DOHH2 (cell line): ENCODE data around the gene PRDM16.

ENCODE experiments used
- H3F3A ChIP-seq: fragments of 200-600 bp; sonication (generic), shearing (Covaris generic); 2 replicates; pipeline ENCODE4 v1.6.0; 2016; ENCODE audit warnings: antibody characterized with exemption, mild to moderate bottlenecking; ENCODE audit not compliant: control insufficient read depth, insufficient read depth
- H3K27ac ChIP-seq: fragments of 200-600 bp; sonication (generic); 2 replicates; pipeline ENCODE4 v1.5.1; 2014; ENCODE audit warnings: low read depth, mild to moderate bottlenecking, low read length, moderate library complexity
- H3K27me3 ChIP-seq: fragments of 200-600 bp; sonication (generic); 2 replicates; pipeline ENCODE4 v1.6.1; 2014; ENCODE audit warnings: mild to moderate bottlenecking, low read length, mixed read lengths; ENCODE audit not compliant: control insufficient read depth
- H3K36me3 ChIP-seq: fragments of 200-600 bp; sonication (generic); 2 replicates; pipeline ENCODE4 v1.6.1; 2014; ENCODE audit warnings: mild to moderate bottlenecking, low read length, moderate library complexity, mixed read lengths; ENCODE audit not compliant: control insufficient read depth
- H3K4me1 ChIP-seq: fragments of 200-600 bp; sonication (generic); 2 replicates; pipeline ENCODE4 v1.6.1; 2014; ENCODE audit warnings: mild to moderate bottlenecking, low read length, mixed read lengths; ENCODE audit not compliant: control insufficient read depth
- H3K4me2 ChIP-seq: fragments of 200-600 bp; sonication (generic); 2 replicates; pipeline ENCODE4 v1.6.0; 2014; ENCODE audit warnings: mild to moderate bottlenecking, low read length, moderate library complexity
- H3K4me3 ChIP-seq: fragments of 200-600 bp; sonication (generic); 2 replicates; pipeline ENCODE4 v1.5.1; 2014; ENCODE audit warnings: mild to moderate bottlenecking, low read length, mixed read lengths
- H3K79me2 ChIP-seq: fragments of 200-600 bp; sonication (generic); 2 replicates; pipeline ENCODE4 v1.6.1; 2014; ENCODE audit warnings: mild to moderate bottlenecking, low read length, mixed read lengths; ENCODE audit not compliant: control insufficient read depth
- H3K9me2 ChIP-seq: fragments of 200-600 bp; sonication (generic); replicated peaks from 2 replicates; pipeline ENCODE4 v1.6.1; 2014; ENCODE audit warnings: mild to moderate bottlenecking, low read length, mixed read lengths; ENCODE audit not compliant: control insufficient read depth
- H3K9me3 ChIP-seq: fragments of 200-600 bp; sonication (generic); 2 replicates; pipeline ENCODE4 v1.6.1; 2014; ENCODE audit warnings: antibody characterized with exemption, low read length, mixed read lengths; ENCODE audit not compliant: control insufficient read depth, insufficient read depth
- H4K20me1 ChIP-seq: fragments of 200-600 bp; sonication (generic); 2 replicates; pipeline ENCODE4 v1.6.0; 2014; ENCODE audit warnings: low read depth, mild to moderate bottlenecking, antibody characterized with exemption, low read length, moderate library complexity; ENCODE audit not compliant: control insufficient read depth, insufficient read depth
- CTCF ChIP-seq: fragments of 200-600 bp; sonication (generic); IDR thresholded peaks from one replicate; pipeline ENCODE4 v1.5.1; 2014; ENCODE audit warnings: antibody characterized with exemption, mild to moderate bottlenecking, low read depth, low read length; ENCODE audit not compliant: poor library complexity, severe bottlenecking
- EZH2phosphoT487 ChIP-seq: fragments of 200-600 bp; sonication (generic); IDR thresholded peaks from 2 replicates; pipeline ENCODE4 v1.6.1; 2017; ENCODE audit warnings: borderline replicate concordance, mild to moderate bottlenecking, antibody characterized with exemption, low read length, moderate library complexity, mixed read lengths

PRDM16 gene

GRCh38 chr1:3174487-3175247 is 105.7 kb downstream of the PRDM16 start:
- no peaks in the 10 kb centered on the region for H3K36me3 ChIP-seq
- no peaks in the 10 kb centered on the region for H3K9me2 ChIP-seq
- TF ChIP-seq EZH2phosphoT487 (no peak), CTCF (no peak)
- H3F3A ChIP-seq, result no peaks in the 10 kb centered on the region
- no peaks in the 10 kb centered on the region for H3K79me2 ChIP-seq
- peaks cover 16% of the 10 kb centered on the region for H3K4me1 ChIP-seq
- no peak overlapping the region for H3K4me2 ChIP-seq
- H3K4me3 ChIP-seq, result no peak overlapping the region
- no peaks in the 10 kb centered on the region for H4K20me1 ChIP-seq
- H3K27me3 ChIP-seq, result no peaks in the 10 kb centered on the region
- no peaks in the 10 kb centered on the region for H3K9me3 ChIP-seq
- H3K27ac ChIP-seq, result no peak overlapping the region

DNA sequence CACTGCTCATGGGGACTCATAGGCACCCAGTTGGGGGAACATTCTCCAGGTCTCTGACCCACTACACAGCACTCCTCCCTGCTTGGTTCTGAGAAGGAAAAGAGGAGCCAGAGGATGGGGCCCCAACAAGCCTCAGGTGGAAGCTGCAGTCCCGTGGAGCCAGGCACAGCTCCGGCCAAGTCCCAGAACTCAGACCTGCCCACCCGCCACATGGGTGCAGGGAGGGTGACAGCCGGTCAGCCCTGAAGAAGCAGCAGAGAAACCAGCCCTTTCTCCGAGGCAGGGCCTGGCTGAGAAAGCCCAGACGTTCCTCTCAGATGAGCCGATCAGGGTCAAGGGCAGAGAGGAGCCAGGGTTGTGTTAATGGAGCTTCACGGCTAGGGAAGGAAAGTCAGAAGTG is 106.5 kb downstream of the PRDM16 start:
- Histone ChIP-seq H3F3A (no peaks in the 10 kb centered on the region), H3K4me2 (no peak overlapping the region), H3K27me3 (no peaks in the 10 kb centered on the region), H3K9me2 (no peaks in the 10 kb centered on the region), H3K36me3 (no peaks in the 10 kb centered on the region), H4K20me1 (no peaks in the 10 kb centered on the region), H3K79me2 (no peaks in the 10 kb centered on the region), H3K9me3 (peaks cover 8% of the 10 kb centered on the region; the same call in 1 of the 2 replicates), H3K4me1 (peaks cover 11% of the 10 kb centered on the region), H3K4me3 (no peak overlapping the region), H3K27ac (no peak overlapping the region)
- TF ChIP-seq EZH2phosphoT487 (no peak), CTCF (no peak)

- TF ChIP-seq CTCF (no peak), EZH2phosphoT487 (no peak)
- H3K9me2 ChIP-seq, result no peaks in the 10 kb centered on the region
- H4K20me1 ChIP-seq, result no peaks in the 10 kb centered on the region
- H3K9me3 ChIP-seq, result peaks cover 13% of the 10 kb centered on the region; the same call in 1 of the 2 replicates
- H3K4me1 ChIP-seq, result peaks cover 6% of the 10 kb centered on the region
- no peaks in the 10 kb centered on the region for H3K36me3 ChIP-seq
- H3K79me2 ChIP-seq, result no peaks in the 10 kb centered on the region
- peaks cover under 1% of the 10 kb centered on the region; the same call in 1 of the 2 replicates for H3F3A ChIP-seq
- H3K4me2 ChIP-seq, result no peak overlapping the region
- no peak overlapping the region for H3K27ac ChIP-seq
- no peak overlapping the region for H3K4me3 ChIP-seq
- H3K27me3 ChIP-seq, result no peaks in the 10 kb centered on the region
Observed at GRCh38 chr1:3176028-3176427, 107.0 kb downstream of the PRDM16 start.
